Measurements from ENCODE around the gene FAM193B. TPM values are rescaled to one million over a fixed set of nuclear protein-coding genes. Genes with fewer than 3 reads are reported as not detected.

FAM193B gene
- total RNA-seq (2022; extraction: Qiagen RNA extraction), result 19.3 to 27.3 TPM (median 25.0 TPM) in 5 replicates

DNA sequence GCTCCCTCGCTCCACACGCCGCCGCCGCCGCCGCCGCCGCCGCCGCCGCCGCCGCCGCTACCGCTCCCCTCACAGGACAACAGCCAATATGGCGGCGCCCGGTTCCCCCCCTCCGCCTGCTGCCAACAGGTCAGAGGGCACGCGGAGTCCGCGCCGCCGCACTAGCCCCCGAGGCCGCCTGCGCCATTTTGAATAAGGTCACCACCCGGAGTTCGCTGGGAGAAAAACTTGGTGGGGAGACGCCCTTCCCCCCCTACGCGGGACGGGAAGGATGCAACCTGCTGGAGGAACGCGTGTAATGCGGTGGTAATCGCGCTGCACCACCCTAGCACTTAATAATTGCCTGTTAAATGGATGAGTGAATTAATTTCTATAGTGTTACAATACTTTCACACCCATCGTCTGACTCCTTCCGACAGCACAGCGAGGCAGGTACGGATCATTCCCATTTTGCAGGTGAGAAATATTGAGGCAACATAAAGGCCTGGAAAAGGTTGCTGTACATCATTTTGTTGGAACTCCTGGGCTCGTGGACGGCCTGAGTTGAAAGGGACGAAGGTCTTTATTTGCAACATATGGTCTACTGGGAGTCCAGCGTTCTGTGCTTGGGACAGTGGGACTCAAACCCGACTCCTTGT is at the start of gene FAM193B:
Gene FAM193B (minus strand): TSS at position 90 of the 638 bp plus-strand sequence. CDS start 105 bp downstream, outside the sequence.

DNA sequence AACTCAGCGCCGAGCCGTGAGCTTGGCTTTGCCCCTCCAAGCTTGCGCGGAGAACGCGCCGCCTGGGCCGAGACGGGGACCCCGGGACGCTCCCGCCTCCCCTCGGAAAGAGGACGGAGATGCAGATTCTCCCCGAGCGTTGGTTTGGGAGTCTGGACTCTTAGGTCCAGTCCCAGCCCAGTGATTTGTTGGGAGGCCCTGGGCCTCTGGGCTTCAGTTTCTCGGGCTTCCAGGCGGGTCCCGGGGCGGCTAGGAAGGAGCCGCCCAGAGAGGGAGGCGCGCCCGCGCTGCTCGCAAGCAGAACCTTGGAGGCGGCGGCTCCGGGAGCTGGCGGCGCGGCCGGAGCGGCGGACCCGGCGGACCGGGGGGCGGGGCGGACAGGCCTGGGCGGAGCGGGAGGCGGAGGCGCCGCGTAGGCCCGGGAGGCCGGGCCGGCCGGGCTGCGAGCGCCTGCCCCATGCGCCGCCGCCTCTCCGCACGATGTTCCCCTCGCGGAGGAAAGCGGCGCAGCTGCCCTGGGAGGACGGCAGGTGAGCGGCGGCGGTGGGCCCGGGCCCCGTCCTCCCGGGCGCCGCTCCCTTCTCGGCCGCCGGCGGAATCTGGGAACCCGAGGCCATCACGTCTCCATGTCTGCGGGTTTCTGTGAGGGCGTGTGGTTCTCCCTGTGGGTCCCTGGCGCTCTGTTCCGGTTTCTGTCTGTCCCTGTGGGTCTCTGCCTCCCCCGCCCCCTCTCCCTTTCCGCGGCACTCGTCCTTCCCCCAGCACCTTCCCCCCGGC is 45.6 kb upstream of the FAM193B start, which contains the start of gene B4GALT7:
Gene B4GALT7 (plus strand): TSS at position 402 of the 777 bp plus-strand sequence. CDS start 79 bp downstream, at position 481.

DNA sequence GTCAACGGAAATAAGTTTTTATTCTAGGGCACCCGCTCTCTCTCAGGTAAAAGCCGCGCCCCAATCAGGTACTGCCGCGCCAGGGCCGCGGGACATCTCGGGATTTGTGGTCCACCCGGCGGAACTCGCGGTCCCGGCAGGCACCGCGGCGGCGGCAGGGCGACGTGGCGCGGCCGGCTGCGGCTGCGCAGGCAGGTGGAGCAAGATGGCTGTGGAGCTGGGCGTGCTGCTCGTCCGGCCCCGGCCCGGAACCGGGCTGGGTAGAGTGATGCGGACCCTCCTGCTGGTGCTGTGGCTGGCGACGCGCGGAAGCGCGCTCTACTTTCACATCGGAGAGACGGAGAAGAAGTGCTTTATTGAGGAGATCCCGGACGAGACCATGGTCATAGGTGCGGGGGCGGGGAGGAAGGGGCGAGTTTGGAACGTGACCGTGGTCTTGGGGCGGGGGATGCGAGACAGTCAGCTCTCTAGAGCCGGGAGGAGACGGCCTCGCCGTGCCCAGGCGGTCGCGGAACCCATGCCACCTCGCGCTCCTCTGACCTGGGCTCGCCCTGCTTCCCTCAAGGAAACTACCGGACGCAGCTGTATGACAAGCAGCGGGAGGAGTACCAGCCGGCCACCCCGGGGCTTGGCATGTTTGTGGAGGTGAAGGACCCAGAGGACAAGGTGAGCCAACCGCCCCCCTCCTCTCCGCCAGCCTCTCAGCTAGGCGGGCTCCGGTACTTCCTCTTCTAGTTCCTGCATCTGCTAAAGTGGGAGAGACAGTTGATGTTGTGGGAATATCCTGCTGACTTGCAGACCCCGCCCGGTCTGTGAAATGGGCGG is 37.9 kb upstream of the FAM193B start, which contains the start of gene TMED9:
Gene TMED9 (plus strand): TSS at position 194 of the 825 bp plus-strand sequence. CDS start 12 bp downstream, at position 206.

DNA sequence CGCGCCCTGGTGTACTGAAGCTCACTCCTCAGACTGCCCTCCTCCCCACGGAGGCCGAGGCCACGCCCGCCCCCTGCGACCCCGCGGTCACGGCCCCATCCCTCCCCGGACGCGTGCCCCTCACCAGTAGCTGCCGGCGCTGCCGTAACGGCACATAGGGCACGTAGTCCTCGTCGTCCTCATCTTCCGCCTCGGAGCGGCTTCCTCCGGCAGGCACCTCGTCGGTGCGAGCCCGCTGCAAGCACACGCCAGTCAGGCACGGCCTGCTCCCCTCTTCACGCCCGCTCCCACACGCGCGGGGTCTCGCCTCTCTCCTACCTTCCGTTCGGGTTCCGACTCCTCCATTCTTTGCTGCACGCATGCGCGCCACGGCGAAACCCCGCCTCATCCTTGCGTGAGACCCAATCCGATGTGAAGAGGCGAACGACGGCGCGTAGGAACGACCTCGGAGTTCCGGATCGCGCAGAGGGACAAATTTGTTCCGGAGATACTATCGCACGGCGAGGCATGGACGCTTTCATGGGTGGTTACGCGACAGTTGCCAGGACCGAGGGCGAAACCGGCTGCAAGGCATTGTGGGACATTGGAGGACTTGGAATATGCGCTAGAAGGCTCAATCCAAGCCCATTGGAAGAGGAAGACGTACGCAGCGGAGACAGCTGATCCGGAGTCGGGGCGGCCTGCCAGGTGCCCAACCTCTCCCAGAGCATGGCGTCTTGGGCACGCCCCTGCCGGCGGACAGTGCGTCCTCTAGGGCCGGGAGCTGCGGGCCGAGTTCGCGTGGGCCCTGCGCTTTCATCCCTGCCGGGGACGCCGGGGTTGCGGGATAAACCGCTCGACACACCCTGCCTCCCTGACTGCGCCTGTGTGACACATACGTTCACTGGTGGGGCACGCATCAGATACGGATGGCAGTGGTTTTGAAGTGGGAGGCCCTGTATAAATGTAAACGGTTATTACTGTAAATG is 37.5 kb downstream of the FAM193B start, which contains the start of gene DDX41:
Gene DDX41 (minus strand): TSS at position 361 of the 968 bp plus-strand sequence. CDS start 16 bp downstream, at position 345.

DNA sequence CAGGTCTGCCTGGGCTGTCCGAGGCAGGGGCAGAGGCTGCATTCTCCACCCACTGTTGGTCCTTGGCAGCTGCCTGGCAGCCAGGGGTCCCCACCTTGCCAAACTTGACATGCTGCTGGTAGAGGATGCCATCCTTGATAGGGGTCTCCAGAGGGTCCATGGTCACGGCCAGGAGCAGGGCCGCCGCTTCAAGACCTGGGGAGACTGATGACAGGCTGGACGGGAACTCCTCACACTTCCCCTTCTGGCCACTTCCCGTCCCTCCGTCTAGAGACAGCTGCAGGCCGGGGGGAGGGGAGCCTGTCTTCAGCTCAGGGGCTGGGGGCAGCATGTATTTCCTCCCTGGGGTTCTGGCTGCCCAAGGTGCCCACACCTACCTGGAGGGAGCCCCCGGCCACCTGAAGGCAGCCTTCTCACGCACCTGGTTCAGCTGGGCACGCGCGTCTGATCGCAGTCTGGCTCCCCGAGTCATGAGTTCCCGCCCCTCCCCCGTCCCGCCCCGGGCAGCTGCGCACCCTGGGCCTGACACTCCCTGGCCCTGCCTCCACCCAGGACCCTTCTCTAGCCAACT is 44.9 kb downstream of the FAM193B start, which contains the start of gene DOK3:
Gene DOK3 (minus strand): TSS at position 446 of the 571 bp plus-strand sequence. CDS start 286 bp downstream, at position 160.

DNA sequence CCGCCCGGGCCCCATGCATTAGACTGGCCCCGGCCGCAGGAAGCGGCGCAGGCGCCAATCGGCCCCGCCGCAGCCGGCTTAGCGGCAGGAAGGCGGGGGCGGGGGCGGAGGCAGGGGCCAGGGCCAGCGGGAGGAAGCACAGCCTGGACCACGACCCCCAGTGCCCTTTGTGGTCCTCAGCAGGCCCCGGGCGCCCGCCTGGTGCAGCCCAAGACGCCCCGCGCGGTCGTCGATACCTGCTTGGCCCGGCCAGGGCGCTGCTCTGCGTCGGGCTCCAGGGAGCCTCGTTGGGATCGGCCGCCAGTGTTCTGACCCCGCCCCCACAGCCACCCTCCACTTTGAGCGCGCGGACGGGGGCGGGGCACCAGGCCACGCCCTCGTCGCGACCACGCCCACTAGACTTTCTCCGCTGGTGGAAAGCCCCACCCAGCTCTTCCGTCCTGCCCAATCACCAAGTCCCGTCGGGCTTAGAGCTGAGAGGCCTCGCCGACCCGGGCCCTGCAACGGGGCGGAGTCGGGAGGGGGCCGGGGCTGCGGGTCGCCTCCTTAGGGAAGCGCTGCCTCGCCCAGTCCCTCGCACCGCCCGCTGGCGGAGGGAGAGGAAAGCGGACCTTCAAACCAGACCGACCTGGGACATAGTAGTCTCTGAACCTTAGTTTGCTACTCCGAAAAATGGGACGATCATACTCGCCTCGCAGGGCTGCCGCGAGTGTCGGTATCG is 56.9 kb downstream of the FAM193B start, which contains the start of gene PDLIM7:
Gene PDLIM7 (minus strand): TSS at position 313 of the 721 bp plus-strand sequence. CDS start 1,092 bp downstream, outside the sequence.

DNA sequence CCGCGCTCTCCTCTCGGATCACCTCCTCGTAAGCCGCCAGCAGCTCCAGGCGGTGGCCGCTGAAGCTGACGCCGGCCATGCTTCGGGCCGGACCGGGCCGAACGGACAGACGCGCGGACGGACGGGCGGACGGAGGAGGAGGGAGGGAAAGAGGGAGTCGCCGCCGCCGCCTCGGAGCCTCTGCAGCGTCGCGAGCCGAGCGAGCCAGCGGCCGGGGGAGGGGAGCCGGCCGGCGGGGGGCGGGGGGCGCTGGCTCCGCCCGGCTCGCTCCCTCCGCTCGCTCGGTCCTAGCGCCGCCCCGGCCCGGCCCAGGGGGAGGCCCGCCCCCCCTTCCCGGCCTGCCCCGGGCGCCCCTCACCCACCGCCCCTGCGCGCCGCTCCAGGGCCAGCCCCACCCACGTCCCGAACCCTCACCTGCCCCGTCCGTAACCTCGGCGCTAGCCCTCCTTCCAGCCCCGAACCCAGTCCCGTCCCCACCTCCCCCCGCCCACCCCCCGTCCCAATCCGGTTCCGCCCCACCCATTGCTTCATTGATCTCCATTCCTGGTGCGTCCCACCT is 80.8 kb downstream of the FAM193B start, which contains the start of gene DBN1:
Gene DBN1 (minus strand): TSS at position 192 of the 559 bp plus-strand sequence. CDS start 113 bp downstream, at position 79.

Other genes with a start within 250 kb of the FAM193B start
- 11.9 to 20.1 TPM (median 18.7 TPM) in 5 replicates for gene MXD3, start 242.7 kb downstream of the FAM193B start, total RNA-seq (2022; extraction: Qiagen RNA extraction)
- 185 to 298 TPM (median 190 TPM) in 5 replicates for gene LMAN2, start 202.9 kb downstream of the FAM193B start, total RNA-seq (2022; extraction: Qiagen RNA extraction)
- gene RGS14, start 196.6 kb downstream of the FAM193B start, total RNA-seq (2022; extraction: Qiagen RNA extraction), result 3.0 to 5.8 TPM (median 5.6 TPM) in 5 replicates
- not detected in 5 replicates for gene SLC34A1, start 170.1 kb downstream of the FAM193B start, total RNA-seq (2022; extraction: Qiagen RNA extraction)
- not detected in 5 replicates for gene PFN3, start 153.9 kb downstream of the FAM193B start, total RNA-seq (2022; extraction: Qiagen RNA extraction)
- gene F12, start 145.0 kb downstream of the FAM193B start, total RNA-seq (2022; extraction: Qiagen RNA extraction), result 14.2 to 24.1 TPM (median 22.1 TPM) in 5 replicates
- gene GRK6, start 127.9 kb downstream of the FAM193B start, total RNA-seq (2022; extraction: Qiagen RNA extraction), result 23.1 to 27.6 TPM (median 26.2 TPM) in 5 replicates
- 11.3 to 32.8 TPM (median 30.9 TPM) in 5 replicates for gene PRR7, start 107.7 kb downstream of the FAM193B start, total RNA-seq (2022; extraction: Qiagen RNA extraction)
- gene DBN1, start 80.9 kb downstream of the FAM193B start, total RNA-seq (2022; extraction: Qiagen RNA extraction), result 54.3 to 70.9 TPM (median 65.2 TPM) in 5 replicates
- 68.0 to 88.6 TPM (median 79.2 TPM) in 5 replicates for gene PDLIM7, start 57.0 kb downstream of the FAM193B start, total RNA-seq (2022; extraction: Qiagen RNA extraction)
- gene DOK3, start 44.7 kb downstream of the FAM193B start, total RNA-seq (2022; extraction: Qiagen RNA extraction), result 2.7 to 6.1 TPM (median 3.8 TPM) in 5 replicates
- gene DDX41, start 37.6 kb downstream of the FAM193B start, total RNA-seq (2022; extraction: Qiagen RNA extraction), result 95.4 to 135 TPM (median 109 TPM) in 5 replicates
- gene TMED9, start 37.6 kb upstream of the FAM193B start, total RNA-seq (2022; extraction: Qiagen RNA extraction), result 275 to 289 TPM (median 280 TPM) in 5 replicates
- gene B4GALT7, start 45.6 kb upstream of the FAM193B start, total RNA-seq (2022; extraction: Qiagen RNA extraction), result 21.3 to 27.7 TPM (median 26.5 TPM) in 5 replicates
- not detected in 5 replicates for gene FAM153A, start 228.3 kb upstream of the FAM193B start, total RNA-seq (2022; extraction: Qiagen RNA extraction)